Measurements from ENCODE around the gene CSNK1E. TPM values are rescaled to one million over a fixed set of nuclear protein-coding genes. Genes with fewer than 3 reads are reported as not detected.

Gene CSNK1E
- total RNA-seq, 4 donors from 2014 or later, result 142 to 258 (median 163) TPM

GRCh38 chr22:38298312-38299005 is 18.8 kb downstream of the CSNK1E start:
- no peak overlapping the region for H3K4me3 ChIP-seq (ENCODE audit: low read depth, poor library complexity, severe bottlenecking)
- 82 to 92% methylated on average over 25 of the region's 25 CpGs for WGBS, 2 donors
- TF ChIP-seq CTCF (IDR thresholded peaks at IDR 0.05) (no peak), POLR2A (IDR thresholded peaks at IDR 0.05) (no peak)
- intact Hi-C loops (cut with DNase I; ENCODE audit: low total_unique reads), result no loop called here
- no peak for DNase-seq (ENCODE audit: low spot score in 2 of 2)

GRCh38 chr22:38296372-38296771 is 20.9 kb downstream of the CSNK1E start:
- intact Hi-C loops (cut with DNase I; ENCODE audit: low total_unique reads), result no loop called here
- no peak for TF ChIP-seq POLR2A (IDR thresholded peaks at IDR 0.05)
- no peak for DNase-seq (ENCODE audit: low spot score in 2 of 2)
- WGBS, 2 donors, result 59 to 61% methylated on average over 3 to 4 of the region's 4 CpGs
- H3K4me3 ChIP-seq (ENCODE audit: low read depth, poor library complexity, severe bottlenecking), result no peak overlapping the region

- 78 to 90% methylated on average over 9 of the region's 9 CpGs for WGBS, 2 donors
- no peak overlapping the region for H3K4me3 ChIP-seq (ENCODE audit: low read depth, poor library complexity, severe bottlenecking)
- TF ChIP-seq CTCF (IDR thresholded peaks at IDR 0.05) (no peak), POLR2A (IDR thresholded peaks at IDR 0.05) (no peak)
- intact Hi-C loops (cut with DNase I; ENCODE audit: low total_unique reads), result no loop called here
- DNase-seq (ENCODE audit: low spot score in 2 of 2), result no peak
Observed at GRCh38 chr22:38295863-38296262, 21.4 kb downstream of the CSNK1E start.

- no peak for DNase-seq (ENCODE audit: low spot score in 2 of 2)
- TF ChIP-seq POLR2A (IDR thresholded peaks at IDR 0.05), result no peak
- no peak for TF ChIP-seq CTCF (IDR thresholded peaks at IDR 0.05)
- intact Hi-C loops (cut with DNase I; ENCODE audit: low total_unique reads), result no loop called here
- H3K4me3 ChIP-seq (ENCODE audit: low read depth, poor library complexity, severe bottlenecking), result no peak overlapping the region
- 95 to 97% methylated on average over 6 of the region's 6 CpGs for WGBS, 2 donors
Observed at GRCh38 chr22:38295339-38295738, 21.9 kb downstream of the CSNK1E start.

GRCh38 chr22:38294193-38294592 is 23.0 kb downstream of the CSNK1E start:
- no peak for DNase-seq (ENCODE audit: low spot score in 2 of 2)
- intact Hi-C loops (cut with DNase I; ENCODE audit: low total_unique reads), result no loop called here
- no peak for TF ChIP-seq CTCF (IDR thresholded peaks at IDR 0.05)
- no peak for TF ChIP-seq POLR2A (IDR thresholded peaks at IDR 0.05)
- H3K4me3 ChIP-seq (ENCODE audit: low read depth, poor library complexity, severe bottlenecking), result no peak overlapping the region
- WGBS, 2 donors, result 90 to 92% methylated on average over 20 to 25 of the region's 26 CpGs

DNA sequence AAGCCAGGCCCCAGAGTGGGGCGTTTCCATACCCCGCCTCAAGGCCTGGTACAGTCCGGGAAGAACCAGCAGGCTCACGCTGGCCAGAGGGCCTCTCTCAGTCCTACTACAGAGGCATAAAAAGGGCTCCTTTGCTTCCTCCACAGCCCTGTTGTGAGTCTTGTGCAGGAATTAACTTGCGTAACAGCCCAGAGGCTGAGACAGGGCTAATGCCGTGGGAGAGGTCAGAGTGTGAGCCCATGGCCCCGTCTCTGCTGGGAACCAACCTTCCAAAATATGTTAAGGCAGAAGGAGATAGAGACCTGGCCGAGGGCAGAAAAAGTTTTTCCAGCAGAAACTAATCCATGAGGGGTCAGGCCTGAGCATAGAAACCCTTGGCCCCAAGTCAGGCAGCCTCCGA is 24.5 kb downstream of the CSNK1E start:
- no peak overlapping the region for H3K4me3 ChIP-seq (ENCODE audit: low read depth, poor library complexity, severe bottlenecking)
- 88 to 90% methylated on average over 9 of the region's 9 CpGs for WGBS, 2 donors
- intact Hi-C loops (cut with DNase I; ENCODE audit: low total_unique reads), result no loop called here
- DNase-seq (ENCODE audit: low spot score in 2 of 2), result no peak
- TF ChIP-seq POLR2A (IDR thresholded peaks at IDR 0.05) (no peak), CTCF (IDR thresholded peaks at IDR 0.05) (no peak)
